ES-I3 (cell line): ENCODE results near the gene TFAP2A.

Source experiments
- H3K36me3 ChIP-seq: 2 replicates; pipeline ENCODE4 v1.6.1; 2013; ENCODE audit warnings: mild to moderate bottlenecking, low read length, control low read depth, moderate library complexity; ENCODE audit not compliant: insufficient read depth
- H3K4me1 ChIP-seq: 2 replicates; pipeline ENCODE4 v1.6.1; 2013; ENCODE audit warnings: mild to moderate bottlenecking, control low read depth, low read length; ENCODE audit not compliant: insufficient read depth
- H3K9ac ChIP-seq: 2 replicates; pipeline ENCODE4 v1.6.1; 2013; ENCODE audit warnings: low read depth, mild to moderate bottlenecking, low read length, moderate library complexity
- H3K9me3 ChIP-seq: 2 replicates; pipeline ENCODE4 v1.6.1; 2013; ENCODE audit warnings: mild to moderate bottlenecking, low read length, moderate library complexity; ENCODE audit not compliant: control insufficient read depth, insufficient read depth

TFAP2A gene

GRCh38 chr6:10350720-10351119, 64.2 kb downstream of the TFAP2A start:
- Histone ChIP-seq H3K9me3 (no peaks in the 10 kb centered on the region), H3K9ac (no peak overlapping the region), H3K4me1 (no peaks in the 10 kb centered on the region), H3K36me3 (no peaks in the 10 kb centered on the region)

GRCh38 chr6:10347561-10348327, 67.1 kb downstream of the TFAP2A start:
- no peak overlapping the region for H3K9ac ChIP-seq
- H3K36me3 ChIP-seq, result no peaks in the 10 kb centered on the region
- no peaks in the 10 kb centered on the region for H3K9me3 ChIP-seq

More at GRCh38 chr6:10347561-10348327, 67.1 kb downstream of the TFAP2A start:
- H3K4me1 ChIP-seq, result no peaks in the 10 kb centered on the region
